HG03442 (cell line): ENCODE data around the gene INVS.
"Not testable (repeated sequence)": the region's sequence is repeated elsewhere in the genome, so short reads cannot be mapped to it uniquely, and the experiment has no call there.

Source experiments
- ATAC-seq: cut with Tn5 transposase; IDR thresholded peaks from one replicate; pipeline ENCODE4 v1.9.1; 2021; ENCODE audit warnings: mild to moderate bottlenecking, moderate library complexity; ENCODE audit not compliant: unreplicated experiment

The INVS gene

DNA sequence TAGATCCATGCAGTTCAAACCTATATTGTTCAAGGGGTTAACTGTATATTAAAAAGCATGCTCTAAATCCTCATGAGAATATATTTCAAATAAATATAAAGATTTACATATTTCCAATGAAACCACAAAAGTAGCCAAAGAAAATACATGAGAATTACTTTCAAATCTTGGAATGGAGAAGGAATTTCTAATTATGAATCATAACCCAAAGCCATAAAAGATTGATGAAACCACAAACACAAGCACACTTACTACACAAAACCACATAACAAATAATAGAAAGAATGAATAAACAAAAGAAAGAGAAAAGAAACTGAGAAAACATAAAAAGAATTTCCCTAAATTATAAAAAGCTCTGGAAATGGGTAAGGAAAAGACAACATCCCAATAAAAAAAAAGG lies 16.3 kb upstream of the INVS start:
- ATAC-seq: no peak

- ATAC-seq: peak; percentile 43
These were observed 15.5 kb upstream of the INVS start for GRCh38 chr9:100083448-100084127.

GRCh38 chr9:100084128-100084453 lies 15.0 kb upstream of the INVS start:
- ATAC-seq: peak; percentile 37

DNA sequence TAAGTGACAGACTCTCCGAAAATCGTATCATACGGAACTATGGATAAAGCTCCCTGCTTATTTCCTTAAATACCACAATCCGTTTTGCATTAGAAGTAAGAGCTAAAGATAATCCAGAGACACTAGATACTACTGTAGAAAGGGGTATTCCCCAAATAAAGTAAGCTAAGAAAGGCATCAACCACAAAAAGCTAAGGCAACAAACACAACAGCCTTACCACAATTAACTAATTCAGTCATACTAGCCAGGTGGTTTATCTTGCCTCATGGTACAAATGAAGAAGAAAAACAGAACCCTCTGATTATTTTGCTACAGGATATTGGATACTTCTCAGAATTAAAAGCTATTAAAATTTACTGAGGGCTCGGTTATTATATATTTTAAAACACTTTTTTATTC lies 14.3 kb upstream of the INVS start:
- ATAC-seq: peak; percentile 88

GRCh38 chr9:100086097-100086635 lies 12.9 kb upstream of the INVS start:
- no peak for ATAC-seq

DNA sequence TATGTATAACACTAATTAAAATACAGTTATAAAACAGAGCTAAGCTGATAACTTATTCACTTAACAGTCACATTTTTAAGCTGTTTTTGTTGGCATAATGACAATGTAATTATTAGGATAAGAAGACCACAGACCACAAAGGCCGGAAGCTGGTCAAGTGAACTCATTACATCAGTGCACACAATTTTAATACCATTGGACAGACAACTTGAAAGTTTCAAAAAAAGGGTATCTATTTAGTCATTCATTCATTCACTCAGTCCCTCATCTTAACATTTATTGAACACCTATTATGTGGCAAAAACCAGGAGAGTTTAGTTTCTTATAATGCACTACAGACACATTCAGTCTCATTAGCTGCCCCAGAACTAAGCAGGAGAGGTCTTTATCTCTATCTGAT lies 11.8 kb upstream of the INVS start:
- no peak for ATAC-seq

- no peak for ATAC-seq
These were observed 10.8 kb upstream of the INVS start for GRCh38 chr9:100088202-100088601.

- ATAC-seq: no peak
These were observed 8.2 kb upstream of the INVS start for GRCh38 chr9:100090880-100091279.

DNA sequence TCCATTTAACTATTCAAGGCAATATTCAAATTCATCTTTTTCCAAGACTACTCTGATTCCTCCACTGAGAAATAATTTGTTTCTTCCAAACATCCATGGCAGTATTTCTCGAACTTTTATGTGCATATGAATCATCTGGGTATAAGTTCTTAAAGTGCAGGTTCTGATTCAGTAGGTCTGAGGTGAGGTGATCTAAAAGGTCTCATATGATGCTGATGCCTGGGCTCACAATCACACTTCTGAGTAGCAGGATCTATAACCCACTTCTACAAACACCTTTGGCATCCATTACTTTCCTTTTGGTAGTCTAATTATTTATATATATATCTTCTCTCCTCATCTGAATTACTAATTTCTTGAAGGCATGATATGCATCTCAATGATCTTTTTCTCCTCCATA lies 7.4 kb upstream of the INVS start:
- ATAC-seq: no peak

DNA sequence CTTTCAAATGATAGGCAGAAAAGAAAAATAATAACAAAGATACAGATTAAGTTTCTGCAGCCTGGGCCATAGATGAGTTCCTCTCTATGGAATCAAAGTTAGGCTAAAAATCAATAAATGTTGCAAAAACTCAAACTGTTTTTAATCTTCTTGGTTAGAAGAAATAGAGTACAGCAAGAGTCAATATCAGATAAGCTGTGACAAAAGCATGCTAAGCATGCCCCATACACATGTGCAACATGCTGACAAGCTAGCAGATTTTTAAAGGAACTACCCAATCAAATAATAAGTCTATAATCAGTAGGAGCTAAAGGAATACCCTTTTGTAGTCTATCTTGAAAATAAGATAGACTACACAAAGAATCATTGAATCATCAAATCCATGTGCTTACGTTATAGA lies 7.0 kb upstream of the INVS start:
- ATAC-seq: no peak

- not testable (repeated sequence) for ATAC-seq
These were observed 4.6 kb upstream of the INVS start for GRCh38 chr9:100094411-100094810.

DNA sequence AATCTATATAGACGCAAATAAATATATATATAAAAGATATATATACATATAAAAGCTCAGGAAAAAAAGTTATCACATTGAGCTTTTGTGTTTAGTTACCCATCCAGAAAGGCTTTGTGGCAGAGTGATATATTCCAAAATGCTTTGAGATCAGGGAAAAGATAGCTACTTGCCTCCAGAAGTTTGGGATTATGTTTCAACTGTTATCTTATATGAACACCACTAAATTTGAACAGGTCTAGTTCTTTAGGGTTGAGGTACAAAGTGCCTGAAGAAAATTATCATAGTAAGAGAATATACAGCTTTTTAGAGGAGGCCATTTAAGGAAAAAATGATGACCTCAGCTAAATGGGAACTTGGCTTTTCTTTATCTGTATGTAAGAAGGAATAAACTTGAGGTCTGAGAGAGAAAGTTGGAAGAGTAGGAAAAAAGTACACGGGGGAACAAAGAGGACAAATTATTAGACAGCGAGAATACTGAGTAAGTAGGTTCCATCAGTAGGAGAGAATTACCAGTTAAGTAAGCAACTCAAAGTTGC lies 2.6 kb upstream of the INVS start:
- no peak for ATAC-seq

- no peak for ATAC-seq
These were observed 777 bp upstream of the INVS start for GRCh38 chr9:100098046-100098886.

GRCh38 chr9:100099722-100100042 lies 639 bp downstream of the INVS start:
- ATAC-seq: peak; percentile 1

DNA sequence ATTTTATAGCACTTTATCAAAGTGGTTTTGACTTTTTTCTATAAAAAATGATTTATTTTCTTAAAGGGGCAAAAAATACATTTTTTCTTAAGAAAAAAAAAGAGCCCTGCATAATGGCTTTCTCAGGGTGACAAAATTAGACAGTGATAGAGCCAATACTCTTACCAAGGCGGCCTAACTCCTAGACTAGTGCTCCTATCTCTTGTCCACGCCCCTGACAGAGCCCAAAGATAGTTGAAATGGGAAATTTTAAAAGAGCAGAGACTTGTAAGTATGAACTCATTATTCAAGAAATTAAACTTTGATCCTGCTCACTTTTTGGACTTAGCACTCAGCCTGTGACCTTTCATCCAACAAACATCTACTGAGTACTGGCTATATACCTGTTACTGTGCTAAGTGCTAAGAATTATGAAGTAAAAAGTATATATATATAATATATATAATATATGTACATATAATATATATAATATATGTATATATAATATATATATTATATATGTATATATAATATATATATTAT lies 1.2 kb downstream of the INVS start:
- ATAC-seq: no peak

GRCh38 chr9:100101608-100102007 lies 2.6 kb downstream of the INVS start:
- no peak for ATAC-seq

DNA sequence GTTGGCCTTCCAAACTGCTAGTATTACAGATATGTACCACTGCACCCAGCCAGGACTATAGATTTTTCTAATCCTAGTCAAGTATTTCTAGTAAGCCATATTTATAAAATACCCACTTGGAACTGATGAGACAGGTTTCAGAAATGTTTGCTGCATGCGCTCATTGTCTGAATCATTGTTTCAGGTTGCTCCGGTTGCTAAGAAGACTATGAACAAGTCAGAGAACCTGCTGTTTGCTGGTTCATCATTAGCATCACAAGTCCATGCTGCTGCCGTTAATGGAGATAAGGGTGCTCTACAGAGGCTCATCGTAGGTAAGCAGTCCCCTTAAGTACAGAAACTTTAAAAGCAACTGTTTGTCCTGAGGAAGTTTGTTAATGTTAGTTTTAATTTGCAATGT lies 5.3 kb downstream of the INVS start:
- no peak for ATAC-seq

DNA sequence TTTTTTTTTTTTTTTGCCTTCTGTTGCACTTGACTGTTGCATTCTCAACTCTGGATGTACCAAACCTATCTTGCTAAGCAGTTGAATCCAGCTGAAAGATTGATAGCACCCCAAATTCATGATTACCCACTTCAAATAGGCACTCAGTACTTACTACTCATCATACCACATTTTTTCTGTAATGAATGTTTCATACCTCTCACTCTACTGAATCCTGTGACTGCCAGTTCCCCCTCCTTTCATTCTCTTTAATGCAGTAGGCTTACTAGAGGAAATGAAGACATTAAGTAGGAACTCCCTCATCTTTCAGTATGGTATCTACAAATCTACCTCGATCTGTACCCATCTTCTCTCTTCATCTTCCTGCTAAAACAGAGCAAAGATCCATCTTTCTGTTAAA lies 6.8 kb downstream of the INVS start:
- ATAC-seq: no peak

DNA sequence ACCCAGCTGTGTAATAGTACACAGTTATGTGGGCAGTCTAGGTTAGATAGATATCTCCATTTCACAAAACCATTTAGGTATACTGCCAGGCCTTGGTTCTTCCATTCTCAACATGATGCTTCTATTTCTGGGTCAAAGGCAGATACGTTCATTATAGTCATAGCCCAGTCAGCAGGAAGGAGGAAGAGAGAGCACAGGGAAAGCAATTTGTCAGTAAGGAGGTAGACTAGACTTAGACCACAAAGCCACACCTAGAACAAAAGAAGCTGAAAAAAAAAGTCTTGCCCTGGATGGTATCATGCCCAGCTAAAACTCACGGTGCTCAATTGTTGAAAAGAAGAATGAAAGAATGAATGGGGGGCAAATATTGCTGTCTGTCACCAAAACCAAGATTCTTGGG lies 7.6 kb downstream of the INVS start:
- no peak for ATAC-seq

DNA sequence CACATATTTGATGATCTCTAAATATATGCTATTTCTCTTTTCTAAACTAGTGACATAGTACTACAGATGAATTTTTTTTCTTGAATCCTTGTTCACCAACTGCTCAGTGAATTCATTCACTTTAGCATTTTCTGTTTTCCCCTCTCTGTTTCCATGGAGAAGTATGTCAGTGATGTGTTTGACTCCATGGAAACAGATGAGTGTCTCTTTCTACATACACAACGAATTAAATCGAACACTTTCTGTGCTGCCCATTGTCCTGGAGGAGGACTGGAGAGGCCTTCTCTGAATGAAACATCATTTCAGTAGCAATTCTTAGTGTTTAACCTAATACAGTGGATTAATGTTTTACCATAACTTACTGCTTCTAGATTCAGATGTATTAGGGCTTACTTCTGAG lies 9.5 kb downstream of the INVS start:
- no peak for ATAC-seq

GRCh38 chr9:100111235-100111634 lies 12.2 kb downstream of the INVS start:
- no peak for ATAC-seq
